ENCODE results near the gene DRAXIN. TPM values are rescaled to one million over a fixed set of nuclear protein-coding genes. Genes with fewer than 3 reads are reported as not detected.

DRAXIN gene
- total RNA-seq, 1 donor from 2014 or later, result 0.04 TPM

GRCh38 chr1:11738783-11739182 is 47.3 kb downstream of the DRAXIN start:
- ATAC-seq, result no peak

- no peak for ATAC-seq
Observed at GRCh38 chr1:11740258-11741192, 49.0 kb downstream of the DRAXIN start.

- no peak for ATAC-seq
Observed at GRCh38 chr1:11741482-11741881, 50.0 kb downstream of the DRAXIN start.

GRCh38 chr1:11741919-11742558 is 50.5 kb downstream of the DRAXIN start:
- no peak for ATAC-seq

GRCh38 chr1:11744287-11744686 is 52.8 kb downstream of the DRAXIN start:
- no peak for ATAC-seq

GRCh38 chr1:11746092-11746491 is 54.6 kb downstream of the DRAXIN start:
- ATAC-seq, result peak; percentile 24

- no peak for ATAC-seq
Observed at GRCh38 chr1:11746795-11747487, 55.4 kb downstream of the DRAXIN start.

- ATAC-seq, result no peak
Observed at GRCh38 chr1:11748294-11749202, 57.0 kb downstream of the DRAXIN start.

GRCh38 chr1:11749203-11749689 is 57.7 kb downstream of the DRAXIN start:
- peak; percentile 29 for ATAC-seq

- no peak for ATAC-seq
Observed at GRCh38 chr1:11749996-11750395, 58.5 kb downstream of the DRAXIN start.

- no peak for ATAC-seq
Observed at GRCh38 chr1:11751087-11751486, 59.6 kb downstream of the DRAXIN start.

GRCh38 chr1:11752359-11753088 is 61.0 kb downstream of the DRAXIN start:
- peak; percentile 3 for ATAC-seq

- ATAC-seq, result no peak
Observed at GRCh38 chr1:11753555-11754208, 62.2 kb downstream of the DRAXIN start.

GRCh38 chr1:11757047-11757446 is 65.5 kb downstream of the DRAXIN start:
- ATAC-seq, result no peak

- ATAC-seq, result no peak
Observed at GRCh38 chr1:11759791-11760190, 68.3 kb downstream of the DRAXIN start.

- no peak for ATAC-seq
Observed at GRCh38 chr1:11761285-11761684, 69.8 kb downstream of the DRAXIN start.

- ATAC-seq, result peak; percentile 45
Observed at GRCh38 chr1:11761988-11762406, 70.5 kb downstream of the DRAXIN start, which contains the start of gene C1orf167. C1orf167 (plus strand) TSS chr1:11762193; CDS start chr1:11764401, 2,208 bp downstream.

GRCh38 chr1:11764115-11764514 is 72.6 kb downstream of the DRAXIN start:
- no peak for ATAC-seq

- no peak for ATAC-seq
Observed at GRCh38 chr1:11764519-11764918, 73.0 kb downstream of the DRAXIN start.

- peak; percentile 14 for ATAC-seq
Observed at GRCh38 chr1:11765661-11766428, 74.3 kb downstream of the DRAXIN start.
